MM.1S (cell line): ENCODE data around the gene DPP9.
"Not testable (repeated sequence)": the region's sequence is repeated elsewhere in the genome, so short reads cannot be mapped to it uniquely, and the experiment has no call there.

Experiments used
- EZH2 ChIP-seq: fragments of 300-600 bp; sonication (generic); optimal IDR thresholded peaks from 2 replicates; pipeline ENCODE3; 2017; ENCODE audit warnings: low read depth, mild to moderate bottlenecking, antibody characterized with exemption, low read length, mixed read lengths
- EZH2phosphoT487 ChIP-seq: fragments of 300-600 bp; sonication (generic); IDR thresholded peaks from 2 replicates; pipeline ENCODE4 v1.6.1; 2018; ENCODE audit warnings: antibody characterized with exemption, low read length
- TF ChIP-seq, protein P1 (sequence below): fragments of 300-600 bp; sonication (generic); IDR thresholded peaks from 2 replicates; pipeline ENCODE4 v1.5.1; 2016; ENCODE audit warnings: antibody characterized with exemption, low read length, mixed read lengths

DNA sequence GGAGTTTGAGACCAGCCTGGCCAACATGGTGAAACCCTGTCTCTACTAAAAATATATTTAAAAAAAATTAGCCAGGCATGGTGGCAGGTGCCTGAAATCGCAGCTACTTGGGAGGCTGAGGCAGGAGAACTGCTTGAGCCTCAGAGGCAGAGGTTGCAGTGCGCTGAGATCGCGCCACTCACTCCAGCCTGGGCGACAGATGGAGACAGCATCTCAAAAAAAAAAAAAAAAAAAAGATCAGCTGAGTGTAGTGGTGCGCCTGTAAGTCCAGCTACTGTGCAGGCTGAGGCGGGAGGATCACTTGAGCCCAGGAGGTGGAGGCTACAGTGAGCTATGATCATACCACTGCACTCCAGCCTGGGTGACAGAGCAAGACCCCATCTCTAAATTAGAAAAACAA is 43.6 kb downstream of the DPP9 start:
- TF ChIP-seq, protein P1, sequence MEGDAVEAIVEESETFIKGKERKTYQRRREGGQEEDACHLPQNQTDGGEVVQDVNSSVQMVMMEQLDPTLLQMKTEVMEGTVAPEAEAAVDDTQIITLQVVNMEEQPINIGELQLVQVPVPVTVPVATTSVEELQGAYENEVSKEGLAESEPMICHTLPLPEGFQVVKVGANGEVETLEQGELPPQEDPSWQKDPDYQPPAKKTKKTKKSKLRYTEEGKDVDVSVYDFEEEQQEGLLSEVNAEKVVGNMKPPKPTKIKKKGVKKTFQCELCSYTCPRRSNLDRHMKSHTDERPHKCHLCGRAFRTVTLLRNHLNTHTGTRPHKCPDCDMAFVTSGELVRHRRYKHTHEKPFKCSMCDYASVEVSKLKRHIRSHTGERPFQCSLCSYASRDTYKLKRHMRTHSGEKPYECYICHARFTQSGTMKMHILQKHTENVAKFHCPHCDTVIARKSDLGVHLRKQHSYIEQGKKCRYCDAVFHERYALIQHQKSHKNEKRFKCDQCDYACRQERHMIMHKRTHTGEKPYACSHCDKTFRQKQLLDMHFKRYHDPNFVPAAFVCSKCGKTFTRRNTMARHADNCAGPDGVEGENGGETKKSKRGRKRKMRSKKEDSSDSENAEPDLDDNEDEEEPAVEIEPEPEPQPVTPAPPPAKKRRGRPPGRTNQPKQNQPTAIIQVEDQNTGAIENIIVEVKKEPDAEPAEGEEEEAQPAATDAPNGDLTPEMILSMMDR = not testable (repeated sequence)
- not testable (repeated sequence) for TF ChIP-seq EZH2, EZH2phosphoT487
